GM12801 (cell line): ENCODE results near the gene PPARG.

Source experiments
- CTCF ChIP-seq: IDR thresholded peaks from one replicate; pipeline ENCODE4 v1.5.1; 2011; ENCODE audit warnings: control low read depth; ENCODE audit not compliant: insufficient read length; ENCODE audit errors: extremely low read depth

The PPARG gene

GRCh38 chr3:12307136-12307535 lies 18.3 kb downstream of the PPARG start:
- no peak for TF ChIP-seq CTCF

- TF ChIP-seq CTCF = no peak
These were observed 19.6 kb downstream of the PPARG start for GRCh38 chr3:12308517-12308916.

GRCh38 chr3:12309716-12310115 lies 20.8 kb downstream of the PPARG start:
- no peak for TF ChIP-seq CTCF

- TF ChIP-seq CTCF = no peak
These were observed 23.1 kb downstream of the PPARG start for GRCh38 chr3:12312010-12312409.

GRCh38 chr3:12313519-12313918 lies 24.6 kb downstream of the PPARG start:
- no peak for TF ChIP-seq CTCF

- TF ChIP-seq CTCF = no peak
These were observed 27.4 kb downstream of the PPARG start for GRCh38 chr3:12316253-12316652.

GRCh38 chr3:12316729-12317351 lies 28.0 kb downstream of the PPARG start:
- no peak for TF ChIP-seq CTCF
